GM13977 (cell line): Measurements from ENCODE around the gene GPR139.

Experiments
- DNase-seq: peaks from one replicate; pipeline ENCODE4 v3.0.0; 2012; ENCODE audit warnings: low spot score
- CTCF ChIP-seq: IDR thresholded peaks from 2 replicates; pipeline ENCODE4 v1.5.1; 2012; ENCODE audit warnings: mild to moderate bottlenecking, control low read depth; ENCODE audit not compliant: insufficient read depth; ENCODE audit errors: extremely low read depth, missing control alignments
- in situ Hi-C: fragments of 300-500 bp; cut with MboI; formaldehyde crosslinking; loops from one replicate; pipeline ENCODE4 v1.12.0; 2022; ENCODE audit warnings: low sequenced_read_pairs, low pct_unique_long_range_greater_than_20kb, mixed read lengths, inconsistent platforms; ENCODE audit not compliant: unreplicated experiment

Gene GPR139

GRCh38 chr16:19997734-19998133 is 76.0 kb downstream of the GPR139 start:
- in situ Hi-C loops, result no loop called here
- no peak for TF ChIP-seq CTCF
- DNase-seq, result no peak

GRCh38 chr16:19997264-19997663 is 76.4 kb downstream of the GPR139 start:
- TF ChIP-seq CTCF, result no peak
- DNase-seq, result no peak
- in situ Hi-C loops, result no loop called here

GRCh38 chr16:19994466-19995170 is 79.1 kb downstream of the GPR139 start:
- in situ Hi-C loops, result no loop called here
- no peak for DNase-seq
- TF ChIP-seq CTCF, result no peak

GRCh38 chr16:19991614-19992013 is 82.1 kb downstream of the GPR139 start:
- no peak for DNase-seq
- TF ChIP-seq CTCF, result no peak
- in situ Hi-C loops, result no loop called here

GRCh38 chr16:19984135-19984534 is 89.6 kb downstream of the GPR139 start:
- no peak for DNase-seq

More at GRCh38 chr16:19984135-19984534, 89.6 kb downstream of the GPR139 start:
- TF ChIP-seq CTCF, result no peak
- in situ Hi-C loops, result no loop called here
